Mammary epithelial cell (primary cell): ENCODE results near the gene SLAMF6.

Source experiments
- CTCF ChIP-seq, 2 donors: IDR thresholded peaks in 1 of 2; conservative IDR thresholded peaks in 1 of 2; 2 replicates each; pipeline ENCODE4 v1.5.1; 2011 to 2012; ENCODE audit warnings: inconsistent platforms in 2 of 2, low read length in 2 of 2, mild to moderate bottlenecking in 2 of 2, control low read depth in 1 of 2, low read depth in 1 of 2; ENCODE audit not compliant: insufficient read depth in 1 of 2; ENCODE audit errors: extremely low read depth in 1 of 2
- EZH2 ChIP-seq: IDR thresholded peaks from 2 replicates; pipeline ENCODE4 v1.6.1; 2012; ENCODE audit warnings: low read length, inconsistent platforms, borderline replicate concordance

- TF ChIP-seq CTCF (conservative IDR thresholded peaks at IDR 0.05 in 1 of 2, IDR thresholded peaks at IDR 0.05 in 1 of 2; ENCODE audit: extremely low read depth in 1 of 2, insufficient read depth in 1 of 2, low read depth in 1 of 2, low read length in 2 of 2): peak; percentile 20 to 45
- no peak for TF ChIP-seq EZH2
These were observed 28.4 kb downstream of the SLAMF6 start for GRCh38 chr1:160494620-160495019.
